ENCODE measurements around the gene INSYN2B. TPM values are rescaled to one million over a fixed set of nuclear protein-coding genes. Genes with fewer than 3 reads are reported as not detected.

INSYN2B gene
- total and polyA plus RNA-seq, 2 of the 8 experiments (the other 6 are each of a cell fraction or from before 2014, with no cell fraction given): not detected

DNA sequence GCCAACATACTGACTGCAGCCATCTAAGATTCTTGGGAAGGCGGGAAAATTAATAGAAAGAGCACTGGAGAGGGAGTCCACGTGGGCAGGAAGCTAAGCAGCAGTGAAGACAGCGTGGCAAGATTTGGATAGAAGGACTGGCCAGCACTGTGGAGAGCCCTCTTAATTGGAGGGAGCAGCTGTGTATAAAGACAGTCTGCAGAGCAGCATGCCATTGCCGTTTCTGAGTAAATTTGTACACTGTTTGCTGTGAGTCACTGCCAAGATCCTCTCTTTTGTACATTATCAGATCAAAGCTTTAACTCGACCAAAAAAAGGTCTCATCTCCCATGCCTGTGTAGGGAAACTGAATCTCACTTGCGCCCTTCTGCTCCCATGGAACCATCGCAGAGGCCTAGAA lies 45.3 kb downstream of the INSYN2B start:
- Histone ChIP-seq H2AK5ac (ENCODE audit: low read depth, low read length) (no peak overlapping the region), H2BK15ac (ENCODE audit: low read length) (no peak overlapping the region), H3K4ac (replicated peaks; ENCODE audit: insufficient read length, low read depth, low read length) (no peak overlapping the region), H3K79me2 (ENCODE audit: control insufficient read depth in 1 of 2, insufficient read depth in 2 of 2, low read length in 2 of 2) (no peaks in the 10 kb centered on the region), H3K4me1 (replicated peaks in 1 of 4; ENCODE audit: control insufficient read depth in 3 of 4, insufficient read depth in 4 of 4, low read length in 3 of 4) (peaks cover 0 to 3% (median 0%) of the 10 kb centered on the region in 4 experiments; a peak in 1 of 7 replicates), H3K4me3 (ENCODE audit: extremely low read depth in 1 of 4, insufficient read depth in 2 of 4, low read depth in 3 of 4, low read length in 4 of 4) (no peak overlapping the region), H3K27ac (ENCODE audit: low read depth, low read length) (no peak overlapping the region), H3K79me1 (ENCODE audit: low read depth, low read length) (no peaks in the 10 kb centered on the region), H3K23me2 (ENCODE audit: low read depth, low read length) (no peaks in the 10 kb centered on the region), H3K23ac (ENCODE audit: insufficient read length) (no peak overlapping the region), H2BK20ac (ENCODE audit: low read length) (no peak overlapping the region), H2BK12ac (ENCODE audit: low read depth, low read length) (no peak overlapping the region), H3K18ac (ENCODE audit: extremely low read depth, low read length) (no peak overlapping the region), H3K9ac (replicated peaks in 1 of 4; ENCODE audit: extremely low read depth in 1 of 4, low read depth in 3 of 4, low read length in 3 of 4) (no peak overlapping the region), H4K20me1 (replicated peaks in 1 of 2; ENCODE audit: control insufficient read depth in 1 of 2, insufficient read depth in 2 of 2, low read length in 2 of 2) (no peaks in the 10 kb centered on the region), H2AFZ (ENCODE audit: low read length) (no peak overlapping the region), H2BK5ac (ENCODE audit: low read depth, low read length) (no peak overlapping the region), H3K4me2 (ENCODE audit: insufficient read depth in 1 of 2, low read depth in 2 of 2, low read length in 2 of 2) (no peak overlapping the region), H3K36me3 (ENCODE audit: control insufficient read depth in 2 of 4, insufficient read depth in 4 of 4, low read length in 3 of 4) (no peaks in the 10 kb centered on the region), H3K27me3 (replicated peaks in 1 of 4; ENCODE audit: control insufficient read depth in 3 of 4, extremely low read depth in 1 of 4, insufficient read depth in 3 of 4, low read length in 3 of 4) (no peaks in the 10 kb centered on the region), H3K56ac (replicated peaks; ENCODE audit: insufficient read length, low read depth, low read length) (no peak overlapping the region), H3K14ac (ENCODE audit: insufficient read length) (no peak overlapping the region), H2BK120ac (replicated peaks; ENCODE audit: low read depth, low read length) (no peak overlapping the region), H4K91ac (replicated peaks; ENCODE audit: insufficient read length, low read length) (no peak overlapping the region), H3K9me3 (ENCODE audit: insufficient read depth in 2 of 2, low read depth in 1 of 2, low read length in 1 of 2) (no peaks in the 10 kb centered on the region), H4K5ac (ENCODE audit: insufficient read length, low read depth, low read length) (no peak overlapping the region), H4K8ac (ENCODE audit: extremely low read depth, insufficient read depth, low read length) (no peak overlapping the region)
- POLR2A ChIA-PET (ENCODE audit: partially characterized antibody): no interaction called here
- CTCF ChIA-PET (ENCODE audit: partially characterized antibody): interaction anchor here (0.7 to 1.1 kb wide), 2 partner anchors 45 to 948 kb away, joined by 3 read pairs; partner anchors contain the start of gene INSYN2B
- WGBS, 2 experiments (ENCODE audit: extremely low coverage in 1 of 2, insufficient coverage in 1 of 2, insufficient read length in 1 of 2, insufficient replicate concordance in 2 of 2, low coverage in 1 of 2, low lambda C conversion rate in 2 of 2, missing lambda C conversion rate in 1 of 2): 96% methylated on average over 7 of the region's 7 CpGs; no CpG with 5 or more reads in 1 of the 2 experiments
- no peak for DNase-seq (ENCODE audit: low read depth in 1 of 2, low spot score in 2 of 2)
- FAIRE-seq: no peak
- no peak for TF ChIP-seq HDAC6 (IDR thresholded peaks at IDR 0.05; ENCODE audit: low read depth, low read length)
- no peak for TF ChIP-seq TAF1 (IDR thresholded peaks at IDR 0.05; ENCODE audit: low read depth, low read length)
- no peak for TF ChIP-seq CTBP2 (IDR thresholded peaks at IDR 0.05; ENCODE audit: borderline replicate concordance, insufficient read depth, insufficient read length, low read length)
- TF ChIP-seq CBX5 (IDR thresholded peaks at IDR 0.05; ENCODE audit: low read depth, low read length): no peak
- no peak for TF ChIP-seq CREB1 (IDR thresholded peaks at IDR 0.05)
- no peak for TF ChIP-seq JUND (IDR thresholded peaks at IDR 0.05; ENCODE audit: low read length)
- TF ChIP-seq POLR2AphosphoS5 (IDR thresholded peaks at IDR 0.05; ENCODE audit: low read depth, low read length): no peak
- TF ChIP-seq RBBP5 (IDR thresholded peaks at IDR 0.05; ENCODE audit: borderline replicate concordance, low read depth, low read length): no peak
- TF ChIP-seq ZNF274 (IDR thresholded peaks at IDR 0.05; ENCODE audit: borderline replicate concordance, extremely low read depth, low read length): no peak
- no peak for TF ChIP-seq HDAC2 (IDR thresholded peaks at IDR 0.05; ENCODE audit: borderline replicate concordance in 1 of 2, low read depth in 2 of 2, low read length in 2 of 2)
- no peak for TF ChIP-seq KDM1A (IDR thresholded peaks at IDR 0.05; ENCODE audit: borderline replicate concordance, low read length)
- no peak for TF ChIP-seq SP4 (IDR thresholded peaks at IDR 0.05; ENCODE audit: low read length)
- no peak for TF ChIP-seq TCF12 (IDR thresholded peaks at IDR 0.05; ENCODE audit: low read depth, low read length)
- TF ChIP-seq NRF1 (IDR thresholded peaks at IDR 0.05; ENCODE audit: low read depth, low read length): no peak
- TF ChIP-seq EZH2 (IDR thresholded peaks at IDR 0.05; ENCODE audit: low read depth, low read length, severe bottlenecking): no peak
